ENCODE measurements around the gene POLR2E. TPM values are rescaled to one million over a fixed set of nuclear protein-coding genes. Genes with fewer than 3 reads are reported as not detected.

Gene POLR2E
- total and polyA plus RNA-seq, 10 donors, result 70.8 to 152 (median 120) TPM

- intact Hi-C loops (cut with DNase I; ENCODE audit: low total_unique reads), result no loop called here
- peak in 1 of 3 donors; percentile 5 for TF ChIP-seq POLR2AphosphoS5 (IDR thresholded peaks at IDR 0.05)
- TF ChIP-seq POLR2A (IDR thresholded peaks at IDR 0.05), result no peak
- TF ChIP-seq, protein P1, sequence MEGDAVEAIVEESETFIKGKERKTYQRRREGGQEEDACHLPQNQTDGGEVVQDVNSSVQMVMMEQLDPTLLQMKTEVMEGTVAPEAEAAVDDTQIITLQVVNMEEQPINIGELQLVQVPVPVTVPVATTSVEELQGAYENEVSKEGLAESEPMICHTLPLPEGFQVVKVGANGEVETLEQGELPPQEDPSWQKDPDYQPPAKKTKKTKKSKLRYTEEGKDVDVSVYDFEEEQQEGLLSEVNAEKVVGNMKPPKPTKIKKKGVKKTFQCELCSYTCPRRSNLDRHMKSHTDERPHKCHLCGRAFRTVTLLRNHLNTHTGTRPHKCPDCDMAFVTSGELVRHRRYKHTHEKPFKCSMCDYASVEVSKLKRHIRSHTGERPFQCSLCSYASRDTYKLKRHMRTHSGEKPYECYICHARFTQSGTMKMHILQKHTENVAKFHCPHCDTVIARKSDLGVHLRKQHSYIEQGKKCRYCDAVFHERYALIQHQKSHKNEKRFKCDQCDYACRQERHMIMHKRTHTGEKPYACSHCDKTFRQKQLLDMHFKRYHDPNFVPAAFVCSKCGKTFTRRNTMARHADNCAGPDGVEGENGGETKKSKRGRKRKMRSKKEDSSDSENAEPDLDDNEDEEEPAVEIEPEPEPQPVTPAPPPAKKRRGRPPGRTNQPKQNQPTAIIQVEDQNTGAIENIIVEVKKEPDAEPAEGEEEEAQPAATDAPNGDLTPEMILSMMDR (IDR thresholded peaks at IDR 0.05 in 8 of 11, conservative IDR thresholded peaks at IDR 0.05 in 3 of 11), result no peak
- peak overlapping the region in 4 of 8 donors; percentile 26 to 97 (median 90) for H3K27ac ChIP-seq
Measured at GRCh38 chr19:1080360-1081161, 14.6 kb downstream of the POLR2E start.

GRCh38 chr19:1079566-1080111 is 15.5 kb downstream of the POLR2E start:
- Histone ChIP-seq H3K27me3 (replicated peaks in 1 of 7) (no peaks in the 10 kb centered on the region), H3K4me3 (peak overlapping the region in 1 of 8 donors; percentile 62), H3K36me3 (peaks cover 0 to 94% (median 66%) of the 10 kb centered on the region in 6 donors), H3K4me1 (peaks cover 39 to 100% (median 92%) of the 10 kb centered on the region in 6 donors), H3K27ac (peak overlapping the region in 5 of 8 donors; percentile 15 to 97 (median 87)), H3K9me3 (no peaks in the 10 kb centered on the region)
- WGBS, 5 donors, result 79 to 92% (median 88%) methylated on average over 20 to 45 of the region's 45 CpGs
- intact Hi-C loops (cut with DNase I; ENCODE audit: low total_unique reads), result loop anchor here (10.0 kb wide), 1 partner anchor 55 kb away; the partner anchor contains the start of genes CNN2, RNU6-2 and TMEM259
- peak; percentile 85 for DNase-seq
- TF ChIP-seq POLR2A (IDR thresholded peaks at IDR 0.05) (no peak), POLR2AphosphoS5 (IDR thresholded peaks at IDR 0.05) (peak; percentile 53 to 77 (median 62))

More at GRCh38 chr19:1080360-1081161, 14.6 kb downstream of the POLR2E start:
- Histone ChIP-seq H3K4me1 (peaks cover 32 to 100% (median 85%) of the 10 kb centered on the region in 6 donors), H3K36me3 (peaks cover 0 to 95% (median 73%) of the 10 kb centered on the region in 6 donors), H3K9me3 (no peaks in the 10 kb centered on the region), H3K27me3 (replicated peaks in 1 of 7) (no peaks in the 10 kb centered on the region), H3K4me3 (no peak overlapping the region)
- WGBS, 5 donors, result 91 to 97% (median 95%) methylated on average over 21 to 50 of the region's 50 CpGs
- peak; percentile 82 for DNase-seq

GRCh38 chr19:1076951-1077350 is 18.2 kb downstream of the POLR2E start:
- H3K27ac ChIP-seq, result peak overlapping the region; percentile 58 to 97 (median 84)
- H3K9me3 ChIP-seq, result no peaks in the 10 kb centered on the region
- TF ChIP-seq, protein P1 (IDR thresholded peaks at IDR 0.05 in 8 of 11, conservative IDR thresholded peaks at IDR 0.05 in 3 of 11), result no peak
- peak; percentile 82 to 92 (median 89) for TF ChIP-seq POLR2AphosphoS5 (IDR thresholded peaks at IDR 0.05)
- no peak for TF ChIP-seq POLR2A (IDR thresholded peaks at IDR 0.05)
- DNase-seq, result peak; percentile 98
- H3K36me3 ChIP-seq, result peaks cover 0 to 94% (median 63%) of the 10 kb centered on the region in 6 donors
- peak overlapping the region; percentile 20 to 62 (median 34) for H3K4me3 ChIP-seq
- intact Hi-C loops (cut with DNase I; ENCODE audit: low total_unique reads), result loop anchor here (10.0 kb wide), 1 partner anchor 52 kb away; the partner anchor contains the start of genes CNN2, RNU6-2 and TMEM259
- 14 to 38% (median 18%) methylated on average over 16 of the region's 16 CpGs for WGBS, 5 donors
- H3K27me3 ChIP-seq (replicated peaks in 1 of 7), result no peaks in the 10 kb centered on the region
- peaks cover 48 to 100% (median 93%) of the 10 kb centered on the region in 6 donors for H3K4me1 ChIP-seq

GRCh38 chr19:1076046-1076386 is 19.2 kb downstream of the POLR2E start:
- H3K4me1 ChIP-seq, result peaks cover 42 to 100% (median 91%) of the 10 kb centered on the region in 6 donors

More at GRCh38 chr19:1076046-1076386, 19.2 kb downstream of the POLR2E start:
- TF ChIP-seq POLR2AphosphoS5 (IDR thresholded peaks at IDR 0.05) (no peak), POLR2A (IDR thresholded peaks at IDR 0.05) (no peak)
- TF ChIP-seq, protein P1 (IDR thresholded peaks at IDR 0.05 in 8 of 11, conservative IDR thresholded peaks at IDR 0.05 in 3 of 11), result no peak
- Histone ChIP-seq H3K4me3 (peak overlapping the region in 1 of 8 donors; percentile 66), H3K9me3 (no peaks in the 10 kb centered on the region), H3K36me3 (peaks cover 0 to 94% (median 61%) of the 10 kb centered on the region in 6 donors), H3K27ac (peak overlapping the region; percentile 58 to 97 (median 84)), H3K27me3 (replicated peaks in 1 of 7) (peaks cover 0 to 4% (median 0%) of the 10 kb centered on the region in 7 donors)
- intact Hi-C loops (cut with DNase I; ENCODE audit: low total_unique reads), result loop anchor here (10.0 kb wide), 1 partner anchor 51 kb away; the partner anchor contains the start of genes CNN2, RNU6-2 and TMEM259
- WGBS, 5 donors, result 79 to 89% (median 81%) methylated on average over 4 of the region's 4 CpGs
- no peak for DNase-seq
